T follicular helper cell (primary cell): ENCODE results near the gene CHRM3.
"Not testable (repeated sequence)": the region's sequence is repeated elsewhere in the genome, so short reads cannot be mapped to it uniquely, and the experiment has no call there.

Source experiments
- DNase-seq: peaks from one replicate; pipeline ENCODE4 v3.0.0-alpha.2; 2020; ENCODE audit warnings: low read depth
- total RNA-seq, 2 experiments: gene quantifications; one replicate each; lab custom pipeline; 2026; lab: John Stamatoyannopoulos, UW

The CHRM3 gene
- 0.42 to 0.91 reads per million in 2 experiments for total RNA-seq

GRCh38 chr1:239386453-239387303, at the start of gene CHRM3:
Gene CHRM3, plus strand, starts transcription at chr1:239386568. Its CDS starts 520,884 bp downstream, at chr1:239907452.
- no peak for DNase-seq

DNA sequence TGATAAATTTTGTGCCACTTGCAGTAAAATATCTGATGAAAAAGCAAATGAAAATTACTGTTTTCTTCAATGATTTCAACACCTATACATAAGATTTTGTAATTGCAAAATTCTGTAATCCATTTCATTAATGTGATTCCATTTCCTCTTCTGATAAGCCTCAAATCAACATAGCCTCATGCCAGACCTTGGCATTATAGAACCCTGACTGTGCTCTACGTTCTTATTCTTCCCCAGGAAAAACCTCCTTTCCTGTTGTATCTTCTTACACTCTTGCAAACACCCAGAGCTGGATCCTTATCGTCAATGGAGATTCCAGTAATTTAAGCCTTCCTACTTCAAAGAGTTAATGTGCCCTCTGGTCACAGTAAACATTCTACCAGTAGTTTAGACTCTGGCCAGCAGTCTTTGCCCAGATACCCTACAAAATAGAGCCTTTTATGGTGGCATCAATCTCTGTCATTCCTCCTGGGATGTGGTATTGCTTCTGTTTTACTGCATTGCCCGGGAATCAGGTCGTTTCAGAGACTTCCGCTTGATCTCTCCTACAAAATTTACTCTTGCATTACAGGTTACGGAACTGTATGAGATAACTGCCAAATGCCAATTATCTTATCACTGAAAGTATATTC, 48.5 kb upstream of the CHRM3 start:
- no peak for DNase-seq

- no peak for DNase-seq
Observed at GRCh38 chr1:239347776-239348175, 38.6 kb upstream of the CHRM3 start.

GRCh38 chr1:239348635-239349353, 37.6 kb upstream of the CHRM3 start:
- no peak for DNase-seq

GRCh38 chr1:239349699-239350098, 36.7 kb upstream of the CHRM3 start:
- DNase-seq, result no peak

- DNase-seq, result no peak
Observed at GRCh38 chr1:239353536-239353935, 32.8 kb upstream of the CHRM3 start.

GRCh38 chr1:239354231-239354630, 32.1 kb upstream of the CHRM3 start:
- no peak for DNase-seq

- no peak for DNase-seq
Observed at GRCh38 chr1:239357867-239358266, 28.5 kb upstream of the CHRM3 start.

- no peak for DNase-seq
Observed at GRCh38 chr1:239361403-239361802, 25.0 kb upstream of the CHRM3 start.

GRCh38 chr1:239363930-239364329, 22.4 kb upstream of the CHRM3 start:
- DNase-seq, result no peak

DNA sequence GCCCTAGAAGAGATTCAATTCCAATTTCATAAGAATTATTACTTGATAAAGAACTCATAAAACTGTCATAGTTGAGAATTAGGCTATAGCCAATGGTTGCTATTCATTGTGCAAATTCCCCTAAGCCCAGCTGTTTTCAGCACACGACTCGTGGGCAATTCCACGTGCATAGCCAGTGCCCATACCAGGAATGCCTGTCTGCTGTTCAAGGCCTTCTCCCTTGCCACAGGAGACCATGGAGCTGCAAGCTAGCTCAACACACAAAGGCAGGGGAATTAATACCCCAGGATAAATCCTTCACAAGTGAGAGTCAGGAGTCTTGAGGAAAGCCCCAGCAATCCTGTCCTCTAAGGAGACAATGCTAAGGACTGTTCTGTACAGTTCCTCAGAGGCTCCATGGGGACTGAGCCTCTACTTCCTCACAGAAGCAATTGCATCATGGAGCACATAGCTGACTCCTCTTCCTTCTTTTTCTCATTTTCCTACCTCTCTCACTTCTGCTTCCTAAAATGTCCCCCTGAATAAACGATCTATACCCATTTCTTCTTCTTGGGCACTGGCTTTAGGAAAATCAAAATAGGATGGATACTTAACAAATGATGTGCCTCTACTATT, 19.1 kb upstream of the CHRM3 start:
- DNase-seq, result no peak

- no peak for DNase-seq
Observed at GRCh38 chr1:239368436-239369109, 17.8 kb upstream of the CHRM3 start.

DNA sequence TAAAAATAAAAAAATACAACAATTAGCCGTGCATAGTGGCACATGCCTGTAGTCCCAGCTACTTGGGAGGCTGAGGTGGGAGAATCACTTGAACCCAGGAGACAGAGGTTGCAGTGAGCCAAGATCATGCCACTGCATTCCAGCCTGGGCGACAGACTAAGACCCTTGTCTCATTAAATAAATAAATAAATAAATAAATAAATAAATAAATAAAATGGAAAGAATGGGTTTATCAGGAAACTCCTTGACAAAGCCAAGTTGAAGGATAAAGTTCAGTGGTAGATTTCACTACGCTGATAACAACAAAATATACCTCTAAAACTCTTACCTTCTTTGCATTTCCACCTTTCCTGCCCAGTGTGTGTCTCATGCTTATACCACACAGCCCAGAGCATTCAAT, 15.5 kb upstream of the CHRM3 start:
- DNase-seq, result not testable (repeated sequence)

DNA sequence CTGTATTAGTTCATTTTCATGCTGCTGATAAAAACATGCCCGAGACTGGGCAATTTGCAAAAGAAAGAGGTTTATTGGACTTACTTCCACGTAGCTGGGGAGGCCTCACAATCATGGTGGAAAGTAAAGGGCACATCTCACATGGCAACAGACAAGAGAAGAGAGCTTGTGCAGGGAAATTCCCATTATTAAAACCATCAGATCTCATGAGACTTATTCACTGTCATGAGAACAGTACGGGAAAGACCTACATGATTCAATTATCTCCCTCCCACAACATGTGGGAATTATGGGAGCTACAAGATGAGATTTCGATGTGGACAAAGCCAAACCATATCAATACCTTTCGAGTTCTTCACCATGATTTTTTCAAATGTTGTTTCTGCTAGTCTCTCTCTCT, 3.7 kb upstream of the CHRM3 start:
- no peak for DNase-seq

GRCh38 chr1:239383714-239384113, 2.7 kb upstream of the CHRM3 start:
- no peak for DNase-seq

GRCh38 chr1:239387304-239388158, 1.2 kb downstream of the CHRM3 start:
- DNase-seq, result no peak

GRCh38 chr1:239388159-239388485, 1.8 kb downstream of the CHRM3 start:
- DNase-seq, result no peak

DNA sequence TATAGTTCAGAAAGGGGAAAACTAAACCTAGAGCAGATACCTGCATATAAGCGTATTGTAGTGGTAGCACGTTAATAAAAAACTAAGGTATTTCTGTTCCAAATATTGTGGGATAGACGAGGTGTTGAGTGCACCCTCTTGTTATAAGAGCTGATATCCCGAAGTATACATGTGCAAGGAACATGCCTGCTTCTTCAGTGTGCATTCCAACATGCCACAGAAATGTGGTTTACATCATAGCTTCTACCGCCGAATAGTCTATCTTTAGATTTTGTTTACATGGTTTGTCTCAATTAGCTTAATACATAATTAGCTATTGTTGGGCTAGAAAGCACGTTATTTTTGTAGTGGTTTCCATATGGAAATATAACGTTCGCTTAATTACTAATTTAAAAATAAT, 2.2 kb downstream of the CHRM3 start:
- DNase-seq, result no peak

- no peak for DNase-seq
Observed at GRCh38 chr1:239389703-239390102, 3.3 kb downstream of the CHRM3 start.

DNA sequence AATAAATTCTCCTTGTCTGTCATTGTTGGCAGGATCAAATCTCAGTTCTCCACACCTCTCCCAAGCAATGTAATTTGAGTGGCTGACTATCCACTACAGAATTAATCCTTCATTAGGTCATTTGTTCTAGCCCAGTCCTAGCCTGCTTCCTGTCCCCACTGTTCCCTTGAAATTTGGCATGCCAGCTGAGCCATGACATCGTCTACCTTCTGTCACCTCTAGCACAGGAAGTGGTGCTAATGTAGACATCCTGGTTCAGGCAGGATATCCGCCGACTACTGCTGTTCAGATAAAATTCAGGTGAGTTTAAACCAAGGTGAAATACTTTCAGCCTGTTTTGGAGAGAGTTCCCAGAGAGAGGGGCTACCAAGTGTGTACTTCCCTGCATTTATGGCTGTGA, 5.9 kb downstream of the CHRM3 start:
- no peak for DNase-seq

DNA sequence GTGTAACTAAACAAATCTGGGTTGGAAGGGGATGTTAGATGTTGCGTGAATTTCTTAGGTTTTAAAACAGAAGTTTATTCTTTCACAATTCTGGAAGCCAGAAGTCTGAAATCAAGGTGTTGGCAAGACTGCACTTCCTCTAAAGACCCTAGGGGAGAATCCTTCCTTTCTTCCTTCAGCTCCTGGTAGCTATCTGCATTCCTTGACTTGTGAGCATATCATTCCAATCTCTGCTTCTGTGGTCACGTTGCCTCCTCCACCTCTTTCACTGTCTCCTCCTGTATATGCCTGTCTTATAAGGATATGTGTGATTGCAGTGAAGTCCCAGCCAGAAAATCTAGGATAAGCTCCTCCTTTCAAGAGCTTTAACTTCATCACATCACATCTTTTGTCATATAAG, 7.7 kb downstream of the CHRM3 start:
- DNase-seq, result no peak
